Panc1 (cell line): ENCODE results near the gene BACH2.

ENCODE experiments used
- CTCF ChIP-seq: fragments of 450-650 bp; IDR thresholded peaks from 2 replicates; pipeline ENCODE4 v1.5.1; 2017; ENCODE audit warnings: mild to moderate bottlenecking
- POLR2AphosphoS5 ChIP-seq: IDR thresholded peaks from 2 replicates; pipeline ENCODE4 v1.6.1; 2012; ENCODE audit warnings: mild to moderate bottlenecking, low read depth, low read length, moderate library complexity
- SIN3A ChIP-seq: IDR thresholded peaks from 2 replicates; pipeline ENCODE4 v1.6.1; 2012; ENCODE audit warnings: low read depth, mild to moderate bottlenecking, low read length, moderate library complexity, borderline replicate concordance; ENCODE audit not compliant: insufficient read depth
- TCF7L2 ChIP-seq: IDR thresholded peaks from 2 replicates; pipeline ENCODE4 v1.6.1; 2011; ENCODE audit warnings: mild to moderate bottlenecking, low read depth, low read length, inconsistent platforms

GRCh38 chr6:90072501-90072900, 224.1 kb downstream of the BACH2 start:
- TF ChIP-seq CTCF (no peak), POLR2AphosphoS5 (no peak), TCF7L2 (no peak), SIN3A (no peak)
